Mesothelial cell of epicardium (in vitro differentiated cells): ENCODE results near the gene MAGI2. TPM values are rescaled to one million over a fixed set of nuclear protein-coding genes. Genes with fewer than 3 reads are reported as not detected.
A peak's percentile ranks its signal among the peaks of the same experiment; 100 is the strongest.

Experiments
- DNase-seq, 2 experiments: peaks; one replicate each; pipeline ENCODE4 v3.0.0; 2021; ENCODE audit warnings: low spot score in 2 of 2; ENCODE audit not compliant: unreplicated experiment in 2 of 2
- H3K27ac Mint-ChIP-seq: 2 replicates; pipeline ENCODE4 v1.8.0; 2021; ENCODE audit warnings: mixed read lengths
- H3K27me3 Mint-ChIP-seq: 2 replicates; pipeline ENCODE4 v1.8.0; 2021; ENCODE audit warnings: low read depth, mixed read lengths
- H3K36me3 Mint-ChIP-seq: 2 replicates; pipeline ENCODE4 v1.8.0; 2021; ENCODE audit warnings: mixed read lengths
- H3K4me1 Mint-ChIP-seq: 2 replicates; pipeline ENCODE4 v1.8.0; 2021; ENCODE audit warnings: mixed read lengths
- H3K4me3 Mint-ChIP-seq: 2 replicates; pipeline ENCODE4 v1.8.0; 2021; ENCODE audit warnings: mild to moderate bottlenecking, moderate library complexity, mixed read lengths
- H3K9me3 Mint-ChIP-seq: 2 replicates; pipeline ENCODE4 v1.8.0; 2021; ENCODE audit warnings: mixed read lengths
- total RNA-seq: library from RNA; stranded (reverse); gene quantifications from 3 replicates; pipeline ENCODE4 v1.2.1, GENCODE V29; 2021
- TF ChIP-seq, protein P1 (sequence below): fragments of 200-600 bp; sonication (generic); IDR thresholded peaks from one replicate; pipeline ENCODE4 v1.5.0; 2021; ENCODE audit warnings: antibody characterized with exemption; ENCODE audit not compliant: unreplicated experiment

MAGI2 gene
- total RNA-seq, 1 donor from 2014 or later = 38.4 TPM

DNA sequence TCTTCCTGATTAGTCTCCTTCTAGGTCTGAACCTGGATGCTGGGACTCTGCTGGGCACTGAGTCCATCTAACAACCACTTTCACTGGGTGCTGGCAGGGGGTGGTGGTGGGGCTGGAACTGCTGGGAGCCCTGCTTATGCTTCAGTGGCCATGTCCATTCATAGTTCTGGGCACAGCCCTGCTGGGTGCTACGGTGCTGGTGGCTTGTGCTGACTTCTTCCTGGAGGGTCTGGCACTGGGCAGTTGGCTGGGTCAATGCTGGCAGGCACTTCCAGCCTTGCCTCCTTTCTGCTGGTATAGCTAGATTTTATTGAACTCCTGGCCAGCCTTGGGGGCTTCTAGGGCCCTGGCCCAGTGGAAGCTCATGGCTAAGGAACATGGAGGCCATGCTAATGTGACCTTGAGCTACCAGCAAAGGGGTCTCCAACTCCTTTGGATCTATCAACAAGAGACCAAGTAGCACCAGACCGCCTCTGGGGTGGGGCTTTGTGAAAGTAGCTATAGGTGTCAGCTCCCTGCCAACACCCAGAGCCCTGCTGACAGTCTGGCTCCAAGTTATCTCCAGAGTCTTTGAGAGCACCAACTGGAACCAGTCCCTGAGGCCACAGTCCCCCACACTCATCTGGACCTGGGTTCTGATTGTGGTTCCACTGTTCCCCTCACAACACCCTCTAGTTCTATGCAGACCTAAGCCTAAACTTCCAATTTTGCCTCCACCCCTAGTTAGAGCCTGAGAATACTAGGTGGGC, 99.6 kb downstream of the MAGI2 start:
- Mint-ChIP-seq H3K27me3 (no peaks in the 10 kb centered on the region), H3K9me3 (no peaks in the 10 kb centered on the region), H3K4me3 (no peak overlapping the region)

DNA sequence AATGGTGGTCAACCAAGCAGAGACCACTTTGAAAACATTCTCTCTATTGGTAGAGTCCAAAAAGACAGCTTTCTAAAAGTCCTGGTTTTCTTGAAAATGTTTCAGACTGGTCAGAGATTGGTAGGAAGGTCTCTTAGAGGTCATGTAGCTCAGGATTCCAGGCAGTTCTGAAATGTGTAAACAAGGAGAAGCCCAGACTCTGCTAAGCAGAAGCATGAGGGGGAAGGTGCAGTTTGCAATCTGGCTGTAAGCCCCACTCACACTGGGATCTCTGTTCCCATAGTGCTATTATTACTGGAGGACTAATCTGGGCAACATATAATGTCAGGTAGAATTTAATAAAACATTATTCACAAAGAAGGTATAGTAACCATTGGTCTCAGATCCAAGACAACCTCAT, 101.1 kb downstream of the MAGI2 start:
- Mint-ChIP-seq H3K4me3 (no peak overlapping the region), H3K9me3 (no peaks in the 10 kb centered on the region), H3K27me3 (no peaks in the 10 kb centered on the region), H3K27ac (no peak overlapping the region), H3K36me3 (no peaks in the 10 kb centered on the region), H3K4me1 (peaks cover 5% of the 10 kb centered on the region)
- DNase-seq = no peak
- TF ChIP-seq, protein P1, sequence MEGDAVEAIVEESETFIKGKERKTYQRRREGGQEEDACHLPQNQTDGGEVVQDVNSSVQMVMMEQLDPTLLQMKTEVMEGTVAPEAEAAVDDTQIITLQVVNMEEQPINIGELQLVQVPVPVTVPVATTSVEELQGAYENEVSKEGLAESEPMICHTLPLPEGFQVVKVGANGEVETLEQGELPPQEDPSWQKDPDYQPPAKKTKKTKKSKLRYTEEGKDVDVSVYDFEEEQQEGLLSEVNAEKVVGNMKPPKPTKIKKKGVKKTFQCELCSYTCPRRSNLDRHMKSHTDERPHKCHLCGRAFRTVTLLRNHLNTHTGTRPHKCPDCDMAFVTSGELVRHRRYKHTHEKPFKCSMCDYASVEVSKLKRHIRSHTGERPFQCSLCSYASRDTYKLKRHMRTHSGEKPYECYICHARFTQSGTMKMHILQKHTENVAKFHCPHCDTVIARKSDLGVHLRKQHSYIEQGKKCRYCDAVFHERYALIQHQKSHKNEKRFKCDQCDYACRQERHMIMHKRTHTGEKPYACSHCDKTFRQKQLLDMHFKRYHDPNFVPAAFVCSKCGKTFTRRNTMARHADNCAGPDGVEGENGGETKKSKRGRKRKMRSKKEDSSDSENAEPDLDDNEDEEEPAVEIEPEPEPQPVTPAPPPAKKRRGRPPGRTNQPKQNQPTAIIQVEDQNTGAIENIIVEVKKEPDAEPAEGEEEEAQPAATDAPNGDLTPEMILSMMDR = no peak

More for the DNA sequence above, 99.6 kb downstream of the MAGI2 start:
- DNase-seq = no peak
- peaks cover 3% of the 10 kb centered on the region for H3K4me1 Mint-ChIP-seq
- no peaks in the 10 kb centered on the region for H3K36me3 Mint-ChIP-seq
- no peak overlapping the region for H3K27ac Mint-ChIP-seq
- TF ChIP-seq, protein P1 = no peak

DNA sequence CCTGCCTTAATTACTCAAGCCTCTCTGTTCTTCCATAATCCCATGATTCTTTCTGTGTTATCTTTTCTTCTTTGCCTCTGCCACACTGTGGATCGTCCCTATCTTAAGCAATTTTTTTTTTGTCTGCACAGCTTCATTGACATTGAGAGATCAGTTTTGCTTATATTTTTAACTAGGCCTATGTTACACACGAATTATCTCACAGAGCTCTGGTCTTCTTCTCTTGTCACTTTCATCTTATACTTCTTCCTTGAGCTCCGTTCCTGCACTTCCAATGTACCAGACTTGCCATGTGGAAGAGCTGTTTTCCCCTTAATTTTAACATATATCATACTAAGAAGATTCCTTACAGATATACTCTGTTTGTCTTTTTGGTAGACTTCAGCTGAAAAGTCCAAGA, 106.1 kb downstream of the MAGI2 start:
- no peak overlapping the region for H3K4me3 Mint-ChIP-seq
- TF ChIP-seq, protein P1 = no peak
- no peak for DNase-seq
- H3K27me3 Mint-ChIP-seq = no peaks in the 10 kb centered on the region
- H3K9me3 Mint-ChIP-seq = peaks cover 3% of the 10 kb centered on the region
- peak overlapping the region; percentile 35 for H3K27ac Mint-ChIP-seq
- peaks cover 5% of the 10 kb centered on the region for H3K4me1 Mint-ChIP-seq
- no peaks in the 10 kb centered on the region for H3K36me3 Mint-ChIP-seq

DNA sequence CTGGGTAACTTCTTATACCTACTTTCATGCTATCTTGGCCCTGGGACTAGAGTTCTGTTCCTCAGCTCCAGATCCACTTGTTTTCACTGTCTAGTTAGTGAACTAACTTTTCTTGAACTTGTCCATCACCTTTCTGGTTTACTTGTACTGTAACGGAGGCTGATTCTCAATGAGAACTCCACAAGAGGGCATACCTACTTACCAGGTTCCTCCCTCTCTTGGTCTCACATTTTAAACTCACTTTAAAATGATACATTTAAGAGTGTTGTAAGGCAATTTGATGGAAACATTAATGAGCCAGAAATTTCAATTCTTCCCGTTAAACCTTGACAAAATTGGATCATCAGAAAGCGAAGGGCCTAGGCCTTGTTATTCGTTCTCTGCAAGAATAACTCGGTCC, 111.6 kb downstream of the MAGI2 start:
- peaks cover 5% of the 10 kb centered on the region for H3K4me1 Mint-ChIP-seq
- no peak overlapping the region for H3K27ac Mint-ChIP-seq
- peaks cover 3% of the 10 kb centered on the region for H3K9me3 Mint-ChIP-seq
- H3K36me3 Mint-ChIP-seq = no peaks in the 10 kb centered on the region
- DNase-seq = no peak
- H3K4me3 Mint-ChIP-seq = no peak overlapping the region
- no peaks in the 10 kb centered on the region for H3K27me3 Mint-ChIP-seq
- TF ChIP-seq, protein P1 = no peak

DNA sequence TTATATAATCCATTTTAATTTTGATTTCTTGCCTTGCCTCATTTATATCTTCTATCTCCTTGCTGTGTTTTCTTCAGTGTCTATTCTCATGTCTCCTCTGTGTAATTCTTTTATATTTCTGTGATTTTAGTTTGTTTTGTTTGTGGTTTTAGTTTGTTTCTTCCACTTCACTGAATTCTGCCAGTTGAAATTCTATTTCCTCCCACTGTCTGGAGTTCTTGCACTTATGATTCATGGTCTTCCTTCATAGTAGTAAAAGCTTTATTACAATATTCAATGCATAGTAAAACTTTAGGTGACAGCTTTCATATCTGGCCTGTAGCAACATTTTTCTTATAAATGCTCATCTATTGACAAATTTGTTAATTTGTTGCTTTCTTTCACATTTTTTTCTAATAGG, 113.3 kb downstream of the MAGI2 start:
- Mint-ChIP-seq H3K27ac (no peak overlapping the region), H3K27me3 (no peaks in the 10 kb centered on the region), H3K4me3 (no peak overlapping the region), H3K9me3 (peaks cover 3% of the 10 kb centered on the region), H3K4me1 (peaks cover 5% of the 10 kb centered on the region), H3K36me3 (no peaks in the 10 kb centered on the region)
- DNase-seq = no peak
- TF ChIP-seq, protein P1 = no peak
